ENCODE data around the gene NPBWR2.

GRCh38 chr20:64146936-64147477 is 39.6 kb upstream of the NPBWR2 start:
- no peak for TF ChIP-seq CTCF (IDR thresholded peaks at IDR 0.05; ENCODE audit: low read depth, low read length)
- TF ChIP-seq MYC (IDR thresholded peaks at IDR 0.05; ENCODE audit: low read depth, low read length), result no peak
- no peak for TF ChIP-seq POLR2A (IDR thresholded peaks at IDR 0.05; ENCODE audit: extremely low read depth, insufficient read length)
